NCI-H2107 (cell line): ENCODE measurements around the gene CALHM1.
"Not testable (repeated sequence)": the region's sequence is repeated elsewhere in the genome, so short reads cannot be mapped to it uniquely, and the experiment has no call there.

ENCODE experiments used
- DNase-seq: peaks from one replicate; lab custom pipeline; 2025; lab: John Stamatoyannopoulos, UW

The CALHM1 gene, protein sequence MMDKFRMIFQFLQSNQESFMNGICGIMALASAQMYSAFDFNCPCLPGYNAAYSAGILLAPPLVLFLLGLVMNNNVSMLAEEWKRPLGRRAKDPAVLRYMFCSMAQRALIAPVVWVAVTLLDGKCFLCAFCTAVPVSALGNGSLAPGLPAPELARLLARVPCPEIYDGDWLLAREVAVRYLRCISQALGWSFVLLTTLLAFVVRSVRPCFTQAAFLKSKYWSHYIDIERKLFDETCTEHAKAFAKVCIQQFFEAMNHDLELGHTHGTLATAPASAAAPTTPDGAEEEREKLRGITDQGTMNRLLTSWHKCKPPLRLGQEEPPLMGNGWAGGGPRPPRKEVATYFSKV

DNA sequence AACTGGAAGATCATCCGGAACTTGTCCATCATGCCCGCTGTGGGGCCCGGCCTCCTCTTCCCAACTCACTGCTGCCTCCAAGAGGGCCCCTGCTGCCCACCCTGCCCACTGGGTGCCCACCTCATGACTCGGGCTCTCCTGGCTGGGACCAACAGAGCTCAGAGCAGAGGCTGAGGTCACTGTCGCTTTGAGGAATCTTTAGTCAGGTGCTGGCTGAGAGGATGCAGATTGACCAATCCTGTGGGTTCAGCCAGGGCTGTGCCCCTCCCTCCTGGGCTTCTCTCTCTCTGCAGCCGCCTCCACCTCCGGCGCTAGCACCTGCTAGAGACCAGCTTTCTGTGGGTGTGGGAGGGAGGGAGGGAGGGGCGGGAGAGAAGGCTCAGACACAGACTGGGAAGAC is at the start of gene CALHM1:
CALHM1 (minus strand) TSS at position 181 of the 400 bp plus-strand sequence; CDS start at position 32, 149 bp downstream.
- peak; percentile 21 for DNase-seq

GRCh38 chr10:103507235-103508191 is 48.8 kb upstream of the CALHM1 start:
- peak; percentile 39 for DNase-seq

DNA sequence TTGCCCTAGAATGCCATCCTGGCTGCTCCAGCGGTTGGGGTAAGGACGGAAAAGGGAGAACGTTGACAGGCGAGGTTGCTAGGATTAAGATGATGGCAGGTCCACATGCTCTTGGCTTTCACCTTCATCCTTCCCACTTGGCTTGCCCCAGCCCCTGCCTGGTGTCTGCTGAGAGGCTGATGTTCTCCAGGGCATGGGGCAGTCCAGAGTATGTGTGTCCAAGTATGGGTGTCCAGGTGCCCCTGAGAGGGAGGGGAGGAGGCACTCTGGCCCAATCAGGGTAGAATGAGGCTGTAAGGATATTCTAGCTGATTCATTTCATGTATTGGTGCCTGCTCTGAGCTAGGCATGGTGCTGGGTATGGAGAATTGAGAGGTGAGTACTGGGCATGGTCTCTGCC is 47.4 kb upstream of the CALHM1 start:
- DNase-seq: no peak

DNA sequence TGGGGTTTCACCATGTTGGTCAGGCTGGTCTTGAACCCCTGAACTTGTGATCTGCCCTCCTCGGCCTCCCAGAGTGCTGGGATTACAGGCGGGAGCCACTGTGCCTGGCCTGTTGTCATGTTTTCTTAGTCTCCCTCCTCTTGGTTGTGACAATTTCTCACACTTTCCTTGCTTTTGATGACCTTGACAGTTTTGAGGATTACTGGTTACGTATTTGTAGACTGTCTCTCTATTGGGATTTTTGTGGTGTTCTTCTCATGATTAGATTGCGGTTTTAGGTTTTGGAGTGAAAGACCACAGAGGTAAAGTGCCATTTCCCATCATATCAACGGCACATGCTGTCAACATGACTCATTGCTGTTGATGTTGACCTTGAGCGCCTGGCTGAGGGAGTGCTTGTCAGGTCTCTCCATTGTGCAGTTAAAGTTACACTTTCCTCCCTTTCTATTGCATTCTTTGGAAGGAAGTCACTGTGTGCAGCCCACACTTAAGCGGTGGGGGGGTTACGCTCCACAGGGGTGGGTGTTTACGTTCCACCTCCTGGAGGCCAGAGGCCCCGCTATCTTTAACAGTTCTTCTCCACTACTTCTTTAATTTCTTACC is 45.6 kb upstream of the CALHM1 start:
- DNase-seq: no peak

DNA sequence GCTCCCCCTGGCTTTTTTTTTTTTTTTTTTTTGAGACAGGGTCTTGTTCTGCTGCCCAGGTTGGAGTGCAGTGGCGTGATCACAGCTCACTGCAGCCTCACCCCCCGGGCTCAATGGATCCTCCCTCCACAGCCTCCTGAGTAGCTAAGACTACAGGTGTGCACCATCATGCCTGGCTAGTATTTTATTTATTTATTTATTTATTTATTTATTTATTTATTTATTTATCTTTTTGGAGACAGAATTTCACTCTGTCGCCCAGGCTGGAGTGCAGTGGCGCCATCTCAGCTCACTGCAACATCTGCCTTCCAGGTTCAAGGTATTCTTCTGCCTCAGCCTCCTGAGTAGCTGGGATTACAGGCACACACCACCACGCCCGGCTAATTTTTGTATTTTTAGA is 45.1 kb upstream of the CALHM1 start:
- DNase-seq: not testable (repeated sequence)

GRCh38 chr10:103502849-103503660 is 44.4 kb upstream of the CALHM1 start:
- DNase-seq: no peak

- DNase-seq: no peak
Observed at GRCh38 chr10:103501186-103501585, 42.5 kb upstream of the CALHM1 start.

DNA sequence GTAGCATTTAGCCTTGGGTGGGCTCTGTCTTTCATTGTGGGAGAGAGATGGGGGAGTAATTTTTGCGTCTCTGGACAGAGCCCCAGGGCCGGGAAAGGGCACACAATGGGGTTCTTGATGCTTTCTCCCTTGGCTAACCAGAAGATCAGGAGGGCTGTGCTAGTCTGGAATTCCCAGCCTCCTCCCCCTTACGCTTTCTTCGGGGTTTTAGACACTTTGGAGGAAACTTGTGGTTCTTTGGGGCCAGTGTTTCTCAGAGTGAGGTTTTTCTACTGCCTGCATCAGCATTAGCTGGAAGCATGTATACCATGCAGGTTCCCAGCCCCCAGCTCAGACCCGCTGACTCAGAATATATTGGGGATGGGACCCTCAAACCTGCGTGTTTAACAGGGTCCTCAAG is 41.8 kb upstream of the CALHM1 start:
- DNase-seq: no peak

DNA sequence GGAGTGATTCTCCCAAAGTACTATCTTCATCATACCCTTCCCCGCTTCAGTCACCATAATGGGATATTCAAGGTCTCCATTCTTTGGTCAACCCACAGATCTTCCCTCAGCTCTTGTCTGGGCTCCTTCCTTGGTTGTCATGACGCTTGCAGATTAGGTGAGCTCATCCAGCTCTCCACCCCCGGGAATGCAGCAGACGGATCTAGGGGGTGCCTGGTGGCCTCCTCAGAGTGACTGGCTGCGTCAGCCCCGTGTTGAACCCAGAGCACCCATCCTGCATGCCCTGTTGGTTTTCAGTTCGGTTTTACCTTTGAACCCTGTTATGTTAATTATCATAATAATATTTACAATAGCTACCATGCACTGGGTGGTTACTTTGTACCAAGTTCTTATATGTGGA is 41.2 kb upstream of the CALHM1 start:
- no peak for DNase-seq

DNA sequence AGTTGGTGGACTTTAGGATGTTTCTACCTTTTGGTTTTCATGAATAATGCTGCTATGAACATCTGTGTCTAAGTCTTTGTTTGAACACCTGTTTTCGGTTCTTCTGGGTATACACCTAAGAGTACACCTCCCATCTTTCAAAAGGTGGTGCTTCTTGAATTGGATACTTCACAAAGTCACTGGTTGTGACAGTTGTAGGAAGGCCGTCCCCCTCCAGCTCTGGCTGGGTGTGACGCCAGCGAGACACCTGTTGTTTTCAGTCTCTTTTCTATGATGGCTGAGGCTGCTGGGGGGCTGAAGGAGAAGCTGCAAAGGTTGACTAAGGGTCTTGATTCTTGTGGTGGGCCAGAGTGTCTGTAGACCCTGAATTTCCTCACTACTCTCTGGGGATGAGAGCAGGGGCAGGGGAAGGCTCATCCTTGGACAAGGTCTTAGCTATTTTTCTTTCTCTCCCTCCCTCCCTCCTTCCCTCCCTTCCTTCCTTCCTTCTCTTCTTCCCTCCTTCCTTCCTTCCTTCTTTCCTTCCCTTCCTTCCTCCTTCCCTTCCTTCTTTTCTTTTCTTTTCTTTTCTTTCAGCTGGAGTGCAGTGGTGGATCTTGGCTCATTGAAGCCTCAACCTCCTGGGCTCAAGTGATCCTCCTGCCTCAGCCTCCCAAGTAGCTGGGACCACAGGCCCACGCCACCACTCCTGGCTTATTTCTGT is 40.4 kb upstream of the CALHM1 start:
- DNase-seq: no peak

DNA sequence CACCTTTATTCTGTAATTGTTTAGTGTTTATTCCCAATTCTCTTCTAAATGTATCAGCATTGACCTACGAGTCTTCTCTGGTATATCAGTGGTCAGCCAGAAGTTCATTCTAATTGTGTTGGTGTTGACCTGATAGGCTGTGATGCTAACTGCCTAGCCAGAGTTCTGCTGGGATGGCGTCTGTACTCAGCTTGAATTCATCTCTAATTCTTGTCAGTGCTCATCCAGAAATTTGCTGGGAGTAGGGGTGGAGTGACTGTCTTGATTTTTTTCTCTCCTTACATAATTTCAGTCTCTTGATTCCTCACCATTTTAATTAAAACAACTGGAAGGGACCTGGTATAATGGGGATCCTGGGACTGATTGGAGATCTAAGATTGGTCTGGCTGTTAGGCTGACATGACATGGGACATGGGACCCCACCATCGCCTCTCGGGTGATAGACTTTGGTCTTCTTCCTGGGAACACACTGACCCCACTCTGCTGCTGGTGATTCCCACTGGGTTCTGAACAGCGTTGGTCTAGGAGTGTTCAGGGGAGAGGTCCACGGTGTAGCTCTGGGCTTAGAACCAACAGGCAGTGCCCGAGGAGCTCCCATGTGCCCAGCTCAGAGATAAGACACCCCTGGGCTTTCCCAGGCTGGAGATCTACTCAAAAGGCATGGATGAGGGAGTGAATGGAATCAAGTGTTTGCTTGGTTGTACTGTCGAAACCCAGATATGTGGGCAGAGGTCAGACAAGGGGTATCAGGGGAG is 38.6 kb upstream of the CALHM1 start:
- DNase-seq: no peak

GRCh38 chr10:103495321-103495720 is 36.6 kb upstream of the CALHM1 start:
- no peak for DNase-seq

DNA sequence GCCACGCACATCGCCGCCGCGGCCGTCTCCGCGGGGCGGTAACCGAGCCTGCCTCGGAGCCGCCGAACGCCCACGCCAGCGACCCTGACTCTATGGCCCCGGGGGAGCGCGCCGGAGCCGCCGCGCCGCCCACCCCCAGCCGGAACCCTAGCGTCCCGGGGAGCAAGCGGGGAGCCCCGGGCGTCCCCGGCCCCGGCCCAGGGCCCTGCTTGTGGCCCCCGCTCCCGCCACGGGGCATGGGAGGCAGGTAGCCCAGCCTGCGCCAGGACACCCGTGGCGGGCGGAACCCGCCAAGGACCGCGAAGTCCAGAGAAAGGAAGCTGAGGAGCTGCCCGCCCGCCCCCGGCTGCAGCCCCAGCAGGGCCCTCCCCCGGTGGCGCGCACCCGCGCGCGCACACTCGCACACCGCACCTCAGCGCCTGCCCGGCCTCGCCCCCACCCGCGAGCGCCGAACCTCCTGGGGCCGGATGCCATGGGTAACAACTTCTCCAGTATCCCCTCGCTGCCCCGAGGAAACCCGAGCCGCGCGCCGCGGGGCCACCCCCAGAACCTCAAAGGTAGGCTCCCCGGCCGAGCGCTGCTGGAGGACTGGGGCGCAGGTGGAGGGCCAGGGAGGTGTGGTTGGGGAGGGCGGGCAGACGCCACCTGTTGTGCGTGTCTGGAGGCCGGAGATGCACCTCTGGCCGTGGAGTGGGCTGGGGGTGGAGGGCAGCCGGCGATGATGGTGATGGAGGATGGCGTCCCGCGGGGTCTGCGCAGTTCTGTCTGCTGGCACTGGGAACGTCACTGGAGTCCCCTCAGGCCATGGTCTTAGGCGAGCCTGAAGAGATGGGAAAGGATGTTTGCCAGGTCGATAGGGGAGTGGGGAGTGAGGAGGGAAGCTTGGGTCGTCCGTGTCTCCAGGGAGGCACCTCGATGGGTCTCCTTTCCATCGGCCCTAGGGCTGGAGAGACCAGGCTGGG is 35.5 kb upstream of the CALHM1 start:
- DNase-seq: no peak

DNA sequence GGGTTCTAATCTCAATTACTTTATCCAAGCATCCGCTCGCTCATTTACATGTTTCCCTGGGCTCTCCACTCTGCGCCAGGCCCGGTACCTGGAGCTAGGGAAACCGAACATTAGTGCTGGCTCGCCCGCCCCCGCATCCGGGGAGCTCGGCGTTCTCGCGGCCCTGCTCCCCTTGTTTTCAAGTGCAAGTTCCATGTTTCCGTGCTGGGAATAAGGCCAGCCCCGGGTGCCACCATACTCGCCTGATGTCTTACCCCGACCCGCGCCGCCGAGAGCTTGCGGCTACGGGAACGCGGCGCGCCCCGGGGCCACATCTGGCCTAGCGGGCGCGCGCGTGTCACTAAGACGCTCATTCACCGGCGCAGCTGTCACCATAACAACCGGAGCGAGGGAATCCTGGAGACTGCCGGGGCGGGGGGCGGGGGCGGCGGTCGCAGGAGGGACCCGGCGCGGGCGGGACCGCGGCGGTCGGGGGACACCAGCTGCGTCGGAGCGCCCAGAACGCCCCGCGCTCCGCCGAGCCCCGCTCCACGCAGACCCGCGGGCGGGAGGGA is 34.7 kb upstream of the CALHM1 start, which contains the start of gene NEURL1:
NEURL1 (plus strand) TSS at position 344 of the 554 bp plus-strand sequence. CDS start 683 bp downstream, outside the sequence.
- no peak for DNase-seq

DNA sequence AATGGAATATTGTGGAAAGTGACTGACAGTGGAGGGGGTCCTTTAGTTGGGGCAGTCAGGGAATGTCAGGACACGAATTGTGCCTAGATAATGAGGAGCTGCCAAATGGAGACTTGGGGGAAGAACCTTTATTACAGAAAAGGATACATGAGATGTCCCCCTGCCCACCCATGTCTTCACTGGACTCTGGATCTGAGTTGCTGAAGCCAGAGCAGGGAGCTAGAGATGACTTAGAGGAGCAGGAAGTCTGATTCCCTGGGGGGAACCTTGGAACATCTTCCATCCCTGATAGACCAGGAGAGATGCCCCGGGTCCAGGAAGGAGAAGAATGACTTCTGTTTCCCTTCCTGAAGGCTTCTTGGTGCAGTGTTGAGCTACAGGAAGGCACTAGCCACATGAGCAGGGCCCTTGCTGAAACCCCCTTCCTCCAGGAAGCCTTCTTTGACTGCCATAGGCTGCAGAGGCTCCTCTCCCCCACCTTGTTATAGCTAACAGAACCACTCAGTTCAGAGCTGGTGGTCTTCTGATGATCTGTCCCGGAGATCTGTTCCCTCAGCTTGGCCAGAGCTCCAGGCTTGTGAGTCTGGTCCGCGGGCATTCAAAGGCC is 34.1 kb upstream of the CALHM1 start:
- no peak for DNase-seq

- no peak for DNase-seq
Observed at GRCh38 chr10:103491729-103492364, 33.1 kb upstream of the CALHM1 start.

- DNase-seq: no peak
Observed at GRCh38 chr10:103490986-103491314, 32.2 kb upstream of the CALHM1 start.

DNA sequence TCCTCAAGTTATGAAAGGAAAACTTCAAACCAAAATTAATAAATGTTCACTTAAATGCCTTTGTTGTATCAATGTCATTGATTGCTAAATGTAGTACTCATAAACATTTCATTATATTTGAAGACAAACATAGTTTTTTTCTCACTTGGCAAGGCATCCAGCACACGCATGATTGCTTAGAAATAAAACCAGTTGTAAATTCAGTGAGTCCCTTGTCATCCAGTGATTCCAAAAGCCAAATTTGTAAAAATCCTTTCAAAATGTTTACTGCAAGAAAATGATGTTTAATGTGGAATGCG is 28.7 kb upstream of the CALHM1 start:
- DNase-seq: no peak
